HG03565 (cell line): ENCODE results near the gene ZDHHC14.

Experiments
- ATAC-seq: cut with Tn5 transposase; IDR thresholded peaks from one replicate; pipeline ENCODE4 v1.9.1; 2021; ENCODE audit warnings: mild to moderate bottlenecking, moderate library complexity; ENCODE audit not compliant: unreplicated experiment

ZDHHC14 gene

DNA sequence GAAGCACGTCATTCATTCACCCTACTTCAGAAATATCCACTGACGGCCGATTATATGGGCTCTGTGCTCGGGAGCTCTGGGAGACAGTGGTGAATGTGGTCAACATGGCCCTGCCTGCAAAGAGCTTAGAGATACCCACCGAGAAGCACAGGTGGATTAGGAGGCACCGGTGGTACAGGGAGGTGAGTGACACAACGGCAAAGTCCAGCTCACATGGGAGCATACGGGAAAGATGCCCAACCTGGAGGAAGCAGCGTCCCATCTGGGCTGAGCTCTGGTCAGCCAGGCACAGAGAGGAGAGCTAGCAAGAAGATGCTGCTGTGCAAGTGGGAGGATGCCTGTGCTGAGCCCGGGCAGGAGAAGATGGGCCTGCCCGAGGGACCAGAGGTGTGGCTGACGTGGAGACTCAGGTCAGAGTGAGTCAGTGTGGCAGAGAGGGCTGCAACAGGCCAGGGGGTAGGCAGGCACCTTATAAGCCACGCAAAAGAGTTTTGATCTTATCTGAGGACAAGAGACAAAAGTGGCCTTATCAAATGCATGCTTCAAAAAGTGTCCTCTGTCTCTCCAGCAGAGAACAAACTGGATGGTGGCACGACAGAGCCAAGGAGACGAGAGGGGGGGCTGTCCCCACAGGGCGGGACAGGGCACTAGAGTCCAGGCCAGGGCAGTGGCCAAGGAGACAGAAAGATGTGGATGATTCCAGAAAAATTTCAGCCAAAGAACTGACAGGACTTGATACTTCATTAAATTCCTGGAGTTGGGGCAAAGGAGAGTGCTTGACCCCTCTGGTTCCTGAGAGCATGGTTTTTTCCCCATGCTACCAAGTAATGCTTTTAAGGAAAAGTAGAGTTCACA, 227.5 kb downstream of the ZDHHC14 start:
- ATAC-seq: no peak

GRCh38 chr6:157609117-157609516, 228.1 kb downstream of the ZDHHC14 start:
- no peak for ATAC-seq

DNA sequence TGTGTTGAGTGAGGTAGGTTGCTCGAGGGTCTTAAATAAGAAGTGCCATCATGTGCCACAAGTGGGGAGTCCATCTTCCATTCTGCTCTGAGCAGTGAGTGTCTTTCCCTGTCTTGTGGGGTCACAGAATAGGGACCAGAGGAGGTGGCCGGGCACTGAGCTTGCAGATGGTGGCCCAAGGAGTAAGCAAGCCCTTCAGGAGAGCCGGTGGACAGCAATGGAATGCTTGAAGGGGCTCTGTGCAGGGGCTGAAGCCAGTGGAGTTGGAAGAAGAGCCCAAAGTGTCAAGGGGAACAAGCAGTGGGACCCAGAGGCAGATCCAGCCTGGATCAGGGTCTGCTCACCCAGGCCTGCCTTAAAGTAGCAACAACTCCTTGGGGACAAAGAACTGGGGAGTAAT, 228.6 kb downstream of the ZDHHC14 start:
- ATAC-seq: no peak

- ATAC-seq: no peak
These were observed 229.5 kb downstream of the ZDHHC14 start for GRCh38 chr6:157610451-157610999.

- ATAC-seq: no peak
These were observed 230.4 kb downstream of the ZDHHC14 start for GRCh38 chr6:157611406-157611805.

DNA sequence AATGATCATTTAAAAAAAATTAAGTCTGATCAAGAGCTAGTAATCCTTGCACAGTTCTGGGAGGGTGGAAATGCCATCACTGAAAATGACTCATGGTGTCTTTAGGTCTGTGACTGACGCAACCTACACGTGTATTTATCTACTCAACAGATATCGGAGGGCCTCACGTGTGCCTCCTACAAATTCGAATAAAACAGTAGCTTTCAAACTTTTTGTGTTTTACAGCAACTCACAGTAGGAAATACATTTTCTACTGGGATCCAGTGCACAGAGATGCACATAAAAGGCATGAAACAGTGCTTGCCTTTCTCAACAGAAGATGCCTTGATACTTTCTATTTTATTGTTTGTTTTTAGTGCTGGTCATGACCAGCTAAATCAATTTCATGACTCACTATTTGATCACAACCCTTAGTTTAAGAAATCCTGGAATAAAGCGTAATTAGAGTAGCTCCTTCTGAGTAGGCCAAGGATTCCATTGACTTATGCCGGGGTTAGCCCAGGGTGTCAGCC, 232.1 kb downstream of the ZDHHC14 start:
- ATAC-seq: no peak

- no peak for ATAC-seq
These were observed 233.1 kb downstream of the ZDHHC14 start for GRCh38 chr6:157614026-157614568.

DNA sequence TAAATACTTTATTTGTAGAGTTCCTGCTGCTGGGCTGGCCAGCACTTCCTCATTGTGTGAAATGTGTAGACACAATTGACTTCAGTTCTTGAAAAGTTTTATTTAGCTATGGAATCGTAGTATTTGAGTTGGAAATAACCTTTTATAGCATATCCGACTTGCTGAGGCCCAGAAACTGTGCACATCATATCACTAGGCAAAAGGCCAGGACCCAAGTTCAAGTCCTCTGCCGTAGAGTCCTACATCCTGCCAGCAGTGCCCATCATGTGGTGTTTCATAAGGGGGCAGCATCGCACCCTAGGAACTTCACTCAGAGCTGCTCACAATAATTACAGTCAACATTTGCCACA, 234.4 kb downstream of the ZDHHC14 start:
- no peak for ATAC-seq

DNA sequence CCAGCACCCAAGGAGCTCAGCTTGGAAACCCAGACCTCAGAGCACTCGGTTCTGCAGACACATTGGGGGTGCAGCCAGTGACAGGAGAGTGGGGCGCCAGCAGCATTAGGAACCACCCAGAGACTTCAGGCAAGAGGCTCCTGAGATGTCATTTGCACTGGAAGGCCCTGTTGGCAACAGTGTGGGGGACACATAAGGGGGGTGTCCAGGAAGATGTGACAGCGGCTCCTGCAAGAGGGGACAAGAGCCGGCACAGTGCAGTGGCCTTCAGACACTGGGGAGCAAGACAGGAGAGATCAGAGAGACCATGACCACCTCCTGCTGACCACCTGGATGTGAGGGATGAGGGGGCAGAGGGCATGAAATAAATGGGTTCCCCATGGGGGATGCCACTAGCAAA, 235.0 kb downstream of the ZDHHC14 start:
- no peak for ATAC-seq

GRCh38 chr6:157620944-157621343, 240.0 kb downstream of the ZDHHC14 start:
- ATAC-seq: no peak

GRCh38 chr6:157621406-157621805, 240.4 kb downstream of the ZDHHC14 start:
- ATAC-seq: no peak

- no peak for ATAC-seq
These were observed 241.4 kb downstream of the ZDHHC14 start for GRCh38 chr6:157622427-157622826.

- ATAC-seq: no peak
These were observed 244.1 kb downstream of the ZDHHC14 start for GRCh38 chr6:157625111-157625510.

DNA sequence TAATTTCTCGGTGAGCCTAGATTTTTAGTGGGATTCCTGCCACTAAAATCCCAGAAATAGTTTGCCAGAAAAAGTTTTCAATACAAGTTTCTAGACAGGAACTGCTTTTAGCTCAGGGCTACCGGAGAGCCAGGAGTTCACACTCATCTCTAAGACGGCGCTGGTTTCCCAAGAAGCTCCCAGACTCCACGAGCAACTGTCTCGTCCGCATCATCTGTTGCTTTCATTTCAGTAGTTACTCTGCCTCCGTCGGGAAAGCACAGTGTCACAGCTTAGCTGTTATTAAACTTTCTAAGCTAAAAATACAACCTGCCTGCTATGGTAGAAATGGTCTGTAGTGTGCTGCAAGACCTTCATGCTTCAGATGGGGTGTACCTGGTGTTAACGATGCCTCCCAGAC, 244.8 kb downstream of the ZDHHC14 start:
- no peak for ATAC-seq

DNA sequence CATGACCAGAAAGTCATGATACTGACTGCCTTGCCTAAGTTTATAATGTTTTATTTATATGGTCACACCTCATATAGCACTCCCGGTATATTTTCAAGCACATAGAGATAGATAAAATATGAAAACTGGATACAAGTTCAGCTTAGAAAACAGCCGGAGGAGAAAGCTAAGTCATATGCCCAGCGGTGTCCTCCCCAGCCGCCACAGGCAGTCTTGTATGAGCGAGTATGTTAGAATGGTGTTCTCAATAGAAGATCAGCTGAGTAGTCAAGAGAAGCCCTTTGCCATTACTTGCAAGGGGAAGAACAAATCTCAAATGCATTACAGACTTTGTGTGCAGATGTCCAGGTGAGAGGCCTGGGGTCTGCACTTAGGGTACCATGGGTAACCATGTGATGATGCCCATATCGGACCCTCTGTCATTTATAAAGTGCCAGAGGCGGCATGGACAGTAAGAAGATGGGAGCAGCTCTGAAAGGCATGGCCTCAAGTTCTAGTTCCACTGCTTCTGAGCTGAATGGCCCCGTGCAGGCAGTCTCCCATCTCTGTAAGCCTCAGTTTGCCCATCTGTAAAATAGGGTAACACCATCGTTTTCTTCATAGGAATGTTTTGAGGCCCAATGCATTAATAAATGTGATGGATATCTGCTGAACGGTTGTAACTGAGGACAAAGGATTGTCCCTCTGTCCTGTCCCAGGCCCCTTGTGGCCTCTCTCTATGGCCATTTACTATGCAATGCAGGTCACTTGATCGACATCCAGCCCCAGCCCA, 246.4 kb downstream of the ZDHHC14 start:
- no peak for ATAC-seq

- no peak for ATAC-seq
These were observed 247.5 kb downstream of the ZDHHC14 start for GRCh38 chr6:157628463-157628862.

GRCh38 chr6:157629220-157629619, 248.2 kb downstream of the ZDHHC14 start:
- ATAC-seq: no peak

GRCh38 chr6:157630463-157631080, 249.6 kb downstream of the ZDHHC14 start:
- ATAC-seq: no peak

DNA sequence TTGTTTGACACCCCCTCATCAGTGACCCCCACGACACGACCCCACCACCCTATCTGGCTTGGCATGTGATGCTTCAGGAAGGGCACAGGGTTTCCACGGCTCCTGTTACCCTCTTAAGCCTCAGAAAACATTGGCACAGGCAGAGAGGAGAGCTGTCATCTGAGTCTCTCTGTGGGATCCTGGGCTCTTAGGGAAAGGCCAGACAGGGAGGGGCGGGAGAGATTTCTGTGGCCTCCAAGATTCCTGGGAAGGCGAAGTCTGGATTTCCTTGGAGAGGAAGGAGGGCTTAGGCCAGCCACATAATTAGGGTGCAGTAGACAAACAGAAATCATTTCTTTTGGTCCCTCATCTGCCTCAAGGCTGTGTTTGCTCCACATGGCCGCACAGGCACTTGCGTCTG, 250.4 kb downstream of the ZDHHC14 start:
- no peak for ATAC-seq

DNA sequence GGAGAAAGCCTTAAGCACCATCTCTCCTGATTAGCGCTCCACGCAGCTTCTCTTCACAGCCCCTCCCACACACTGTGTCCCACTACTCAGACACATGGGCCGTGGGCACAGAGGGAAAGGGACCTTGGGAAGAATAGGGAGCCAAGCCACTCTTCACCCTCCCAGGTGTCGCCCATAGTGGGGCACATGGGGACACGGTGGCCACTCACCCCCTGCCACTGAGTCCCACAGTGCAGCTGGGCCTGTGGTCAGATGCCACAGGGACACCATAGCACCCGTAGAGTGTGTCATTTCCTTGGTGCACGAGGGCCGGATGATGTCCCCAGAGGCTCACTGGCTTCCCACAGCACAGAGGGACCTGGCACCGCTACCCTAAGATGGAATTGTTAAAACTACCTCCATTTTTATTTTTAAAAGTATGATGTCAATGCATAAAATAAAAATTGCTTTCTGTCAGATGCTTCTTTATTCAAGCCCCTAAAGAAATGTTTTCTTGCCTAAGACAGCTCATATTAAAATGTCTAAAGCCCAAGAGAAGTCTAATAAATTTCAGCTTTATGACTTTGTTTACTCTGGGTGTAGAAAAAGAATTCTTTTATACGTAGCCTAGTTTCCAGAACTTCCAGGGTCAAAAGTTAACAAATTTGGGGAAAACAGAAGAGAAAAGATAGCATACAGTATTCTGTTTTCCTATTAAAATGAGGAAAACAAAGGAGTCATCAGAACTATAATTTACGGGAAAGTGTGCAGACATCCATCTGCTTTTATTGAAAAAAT, 251.0 kb downstream of the ZDHHC14 start:
- ATAC-seq: no peak
